GM23338 (cell line): ENCODE measurements around the gene RALGPS1. TPM values are rescaled to one million over a fixed set of nuclear protein-coding genes. Genes with fewer than 3 reads are reported as not detected.

Source experiments
- ATAC-seq: fragments of 200-7000 bp; cut with Tn5 transposase; 3 replicates; pipeline ENCODE4 v1.9.1; 2020
- DNase-seq: peaks from one replicate; pipeline ENCODE4 v3.0.0-alpha.2; 2015; ENCODE audit warnings: low spot score
- H2AFZ ChIP-seq: fragments of 200-600 bp; sonication (generic); 2 replicates; pipeline ENCODE4 v1.8.0; 2016; ENCODE audit warnings: antibody characterized with exemption, mild to moderate bottlenecking, moderate library complexity
- H3F3A ChIP-seq: fragments of 200-600 bp; sonication (generic); replicated peaks from 2 replicates; pipeline ENCODE4 v1.8.0; 2017; ENCODE audit warnings: antibody characterized with exemption, mixed run types, low read depth
- H3K27ac ChIP-seq: fragments of 200-600 bp; sonication (generic); 2 replicates; pipeline ENCODE4 v1.6.1; 2016; ENCODE audit warnings: low read depth
- H3K27me3 ChIP-seq: fragments of 200-600 bp; sonication (generic); 2 replicates; pipeline ENCODE4 v1.8.0; 2016; ENCODE audit warnings: mild to moderate bottlenecking, mixed run types, moderate library complexity; ENCODE audit not compliant: insufficient read depth
- H3K36me3 ChIP-seq: fragments of 200-600 bp; sonication (generic); 2 replicates; pipeline ENCODE4 v1.8.0; 2016; ENCODE audit warnings: mild to moderate bottlenecking; ENCODE audit not compliant: insufficient read depth
- H3K4me1 ChIP-seq: fragments of 200-600 bp; sonication (generic); 2 replicates; pipeline ENCODE4 v1.8.0; 2016; ENCODE audit warnings: mild to moderate bottlenecking, moderate library complexity; ENCODE audit not compliant: insufficient read depth
- H3K4me2 ChIP-seq: fragments of 200-600 bp; sonication (generic); 2 replicates; pipeline ENCODE4 v1.7.1; 2017; ENCODE audit warnings: mixed run types
- H3K4me3 ChIP-seq: fragments of 200-600 bp; sonication (generic); 2 replicates; pipeline ENCODE4 v1.6.1; 2016; ENCODE audit warnings: mixed run types
- H3K79me2 ChIP-seq: fragments of 200-600 bp; sonication (generic); replicated peaks from 2 replicates; pipeline ENCODE4 v1.8.0; 2017; ENCODE audit warnings: mild to moderate bottlenecking; ENCODE audit not compliant: insufficient read depth
- H3K9me2 ChIP-seq: fragments of 200-600 bp; sonication (generic); 2 replicates; pipeline ENCODE4 v1.8.0; 2017; ENCODE audit not compliant: insufficient read depth
- H4K20me1 ChIP-seq: fragments of 200-600 bp; sonication (generic); replicated peaks from 2 replicates; pipeline ENCODE4 v1.8.0; 2017; ENCODE audit warnings: mild to moderate bottlenecking; ENCODE audit not compliant: insufficient read depth
- H3K27ac Mint-ChIP-seq: 2 replicates; pipeline ENCODE4 v1.8.0; 2020; ENCODE audit warnings: inconsistent platforms, mild to moderate bottlenecking, moderate library complexity, mixed read lengths
- H3K27me3 Mint-ChIP-seq: 3 replicates; pipeline ENCODE4 v1.8.0; 2022; ENCODE audit warnings: low read depth, mild to moderate bottlenecking, moderate library complexity, mixed read lengths, inconsistent platforms; ENCODE audit not compliant: insufficient read depth, poor library complexity
- H3K36me3 Mint-ChIP-seq: 3 replicates; pipeline ENCODE4 v1.8.0; 2021; ENCODE audit warnings: low read depth, mild to moderate bottlenecking, inconsistent platforms, moderate library complexity, mixed read lengths
- H3K4me1 Mint-ChIP-seq: 3 replicates; pipeline ENCODE4 v1.8.0; 2020; ENCODE audit warnings: mild to moderate bottlenecking, inconsistent platforms, mixed read lengths
- H3K4me3 Mint-ChIP-seq: 3 replicates; pipeline ENCODE4 v1.8.0; 2021; ENCODE audit warnings: moderate library complexity, mild to moderate bottlenecking, inconsistent platforms, mixed read lengths
- H3K9me3 Mint-ChIP-seq: 3 replicates; pipeline ENCODE4 v1.8.0; 2020; ENCODE audit warnings: moderate library complexity, mild to moderate bottlenecking, inconsistent platforms, mixed read lengths
- ETS1 ChIP-seq: IDR thresholded peaks from 2 replicates; pipeline ENCODE4 v1.6.1; 2016; ENCODE audit warnings: antibody characterized with exemption
- EZH2 ChIP-seq: fragments of 200-600 bp; sonication (generic); IDR thresholded peaks from one replicate; pipeline ENCODE4 v1.8.0; 2017; ENCODE audit warnings: antibody characterized with exemption, mild to moderate bottlenecking, low read depth; ENCODE audit not compliant: unreplicated experiment
- JUNB ChIP-seq: IDR thresholded peaks from one replicate; pipeline ENCODE4 v1.6.1; 2016; ENCODE audit warnings: antibody characterized with exemption; ENCODE audit not compliant: unreplicated experiment
- POLR2AphosphoS5 ChIP-seq: IDR thresholded peaks from 2 replicates; pipeline ENCODE4 v1.6.1; 2016; ENCODE audit warnings: antibody characterized with exemption, low read depth
- REST ChIP-seq: IDR thresholded peaks from one replicate; pipeline ENCODE4 v1.6.1; 2018; ENCODE audit warnings: antibody characterized with exemption; ENCODE audit not compliant: unreplicated experiment
- ZNF462 ChIP-seq: fragments of 250-450 bp; sonication (Bioruptor Pico); IDR thresholded peaks from 2 replicates; pipeline ENCODE4 v1.5.0; 2020; ENCODE audit warnings: mild to moderate bottlenecking, moderate library complexity
- polyA plus RNA-seq: library from polyadenylated mRNA; unstranded; fragments of >200 nt; fragmentation: Nextera tagmentation; extraction: Ambion mirVana; gene quantifications from 2 replicates; pipeline ENCODE4 v1.2.1, GENCODE V29; 2016
- total RNA-seq: library from RNA; depleted of rRNA; stranded (reverse); fragments of >200 nt; shearing (Covaris generic); gene quantifications from 2 replicates; pipeline ENCODE4 v1.2.3, GENCODE V29; 2014

RALGPS1 gene
- total and polyA plus RNA-seq, 2 experiments from 2014 or later = 18.2 to 57.1 TPM

GRCh38 chr9:127074561-127075548 is 160.3 kb downstream of the RALGPS1 start (continued):
- no peak for TF ChIP-seq REST
- no peak for TF ChIP-seq JUNB

GRCh38 chr9:127075624-127076372 is 161.2 kb downstream of the RALGPS1 start:
- ATAC-seq (peak; percentile 73), DNase-seq (peak; percentile 32)
- 0 out of 2 replicates have a peak, but pooled peaks cover 2% of the 10 kb centered on the region for H3F3A ChIP-seq
- no peaks in the 10 kb centered on the region for H4K20me1 ChIP-seq
- no peaks in the 10 kb centered on the region for H3K27me3 ChIP-seq
- H3K4me2 ChIP-seq = peak overlapping the region; percentile 4
- H3K4me1 ChIP-seq = peaks cover 30% of the 10 kb centered on the region
- no peak overlapping the region for H2AFZ ChIP-seq
- Mint-ChIP-seq H3K9me3 (peaks cover 8% of the 10 kb centered on the region; the same call in 2 of the 3 replicates), H3K4me1 (peaks cover 46% of the 10 kb centered on the region), H3K36me3 (peaks cover 17% of the 10 kb centered on the region; the same call in 2 of the 3 replicates), H3K27me3 (peaks cover 14% of the 10 kb centered on the region), H3K4me3 (peak overlapping the region; percentile 6; the same call in 1 of the 3 replicates), H3K27ac (no peak overlapping the region)
- no peak overlapping the region for H3K4me3 ChIP-seq
- H3K9me2 ChIP-seq = 0 out of 2 replicates have a peak, but pooled peaks cover 3% of the 10 kb centered on the region
- no peaks in the 10 kb centered on the region for H3K36me3 ChIP-seq
- H3K79me2 ChIP-seq = no peaks in the 10 kb centered on the region
- peak overlapping the region; percentile 12 for H3K27ac ChIP-seq
- TF ChIP-seq REST = no peak
- no peak for TF ChIP-seq ZNF462 (CRISPR knock-in tag)
- no peak for TF ChIP-seq EZH2
- TF ChIP-seq POLR2AphosphoS5 = no peak
- TF ChIP-seq ETS1 = no peak
